ENCODE measurements around the gene ZNF777. TPM values are rescaled to one million over a fixed set of nuclear protein-coding genes. Genes with fewer than 3 reads are reported as not detected.

The ZNF777 gene
- total and polyA plus RNA-seq, 9 of the 15 experiments (the other 6 are each of a cell fraction or from before 2014, with no cell fraction given), result 0.11 to 32.6 (median 9.0) TPM

DNA sequence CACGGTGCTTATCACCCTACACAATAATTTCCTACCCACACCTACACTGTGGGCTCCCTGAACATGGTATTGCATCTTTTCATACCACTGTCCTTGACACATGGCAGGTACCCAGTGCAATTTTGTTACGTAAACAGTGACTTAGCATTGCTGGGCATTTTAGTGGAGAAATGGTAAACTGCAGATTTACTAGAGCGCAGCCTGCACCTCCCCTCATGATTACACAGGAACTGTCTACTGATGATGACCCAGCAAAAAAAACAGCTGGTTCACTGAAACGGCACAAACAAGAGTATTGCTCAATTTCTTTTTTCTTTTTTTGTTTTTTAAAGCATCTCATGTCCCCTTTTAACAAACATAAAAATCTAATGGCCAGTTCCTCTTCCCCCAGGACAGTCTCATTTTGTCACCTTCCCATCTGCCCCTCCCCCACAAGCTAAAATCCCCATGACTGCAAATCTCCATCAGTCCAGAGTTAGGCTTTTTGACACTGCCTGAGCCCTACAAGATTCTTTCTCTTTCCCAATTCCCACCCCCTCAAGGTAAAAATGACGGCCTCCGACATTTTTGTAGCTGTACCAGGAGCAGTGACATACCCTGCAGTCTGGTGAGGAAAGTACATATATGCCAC lies 34.0 kb upstream of the ZNF777 start (continued):
- TF ChIP-seq CXXC5 (CRISPR knock-in tag; IDR thresholded peaks at IDR 0.05) (peak; percentile 37; the same call in 1 of the 2 replicates), GABPA (tag; conservative IDR thresholded peaks at IDR 0.05; ENCODE audit: low read depth) (peak; percentile 43), ZNF589 (CRISPR knock-in tag; IDR thresholded peaks at IDR 0.05; ENCODE audit: low read depth) (peak; percentile 72; the same call in 1 of the 2 replicates), DIDO1 (tag; IDR thresholded peaks at IDR 0.05; ENCODE audit: low read depth) (no peak), ZSCAN29 (IDR thresholded peaks at IDR 0.05) (0 out of 2 replicates have a peak, but pooled peaks have one; percentile 13), CEBPG (CRISPR knock-in tag; IDR thresholded peaks at IDR 0.05) (peak; percentile 81), CEBPG (tag; conservative IDR thresholded peaks at IDR 0.05 in 1 of 2, IDR thresholded peaks at IDR 0.05 in 1 of 2) (peak; percentile 91 to 99), CHD2 (IDR thresholded peaks at IDR 0.05; ENCODE audit: low read depth, low read length) (0 out of 2 replicates have a peak, but pooled peaks have one; percentile 16), SMARCA4 (IDR thresholded peaks at IDR 0.05) (peak; percentile 89), HDAC3 (IDR thresholded peaks at IDR 0.05; ENCODE audit: borderline replicate concordance, partially characterized antibody) (peak; percentile 49), NBN (IDR thresholded peaks at IDR 0.05; ENCODE audit: low read depth) (peak; percentile 81; the same call in 1 of the 2 replicates), EP400 (IDR thresholded peaks at IDR 0.05) (peak; percentile 64; the same call in 1 of the 2 replicates), ZNF175 (CRISPR knock-in tag; IDR thresholded peaks at IDR 0.05; ENCODE audit: low read depth) (no peak), ZNF384 (IDR thresholded peaks at IDR 0.05; ENCODE audit: low read depth, low read length) (peak; percentile 75), NCOA4 (IDR thresholded peaks at IDR 0.05; ENCODE audit: partially characterized antibody) (peak; percentile 19), TEAD1 (CRISPR knock-in tag; IDR thresholded peaks at IDR 0.05) (0 out of 4 replicates have a peak, but pooled peaks of 1 of the 2 experiments have one; percentile 41)
- TF ChIP-seq, protein P1, sequence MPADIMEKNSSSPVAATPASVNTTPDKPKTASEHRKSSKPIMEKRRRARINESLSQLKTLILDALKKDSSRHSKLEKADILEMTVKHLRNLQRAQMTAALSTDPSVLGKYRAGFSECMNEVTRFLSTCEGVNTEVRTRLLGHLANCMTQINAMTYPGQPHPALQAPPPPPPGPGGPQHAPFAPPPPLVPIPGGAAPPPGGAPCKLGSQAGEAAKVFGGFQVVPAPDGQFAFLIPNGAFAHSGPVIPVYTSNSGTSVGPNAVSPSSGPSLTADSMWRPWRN (IDR thresholded peaks at IDR 0.05; ENCODE audit: low read depth), result no peak
- TF ChIP-seq, protein P2, sequence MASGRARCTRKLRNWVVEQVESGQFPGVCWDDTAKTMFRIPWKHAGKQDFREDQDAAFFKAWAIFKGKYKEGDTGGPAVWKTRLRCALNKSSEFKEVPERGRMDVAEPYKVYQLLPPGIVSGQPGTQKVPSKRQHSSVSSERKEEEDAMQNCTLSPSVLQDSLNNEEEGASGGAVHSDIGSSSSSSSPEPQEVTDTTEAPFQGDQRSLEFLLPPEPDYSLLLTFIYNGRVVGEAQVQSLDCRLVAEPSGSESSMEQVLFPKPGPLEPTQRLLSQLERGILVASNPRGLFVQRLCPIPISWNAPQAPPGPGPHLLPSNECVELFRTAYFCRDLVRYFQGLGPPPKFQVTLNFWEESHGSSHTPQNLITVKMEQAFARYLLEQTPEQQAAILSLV (tag; IDR thresholded peaks at IDR 0.05), result peak; percentile 79
- TF ChIP-seq, protein P3, sequence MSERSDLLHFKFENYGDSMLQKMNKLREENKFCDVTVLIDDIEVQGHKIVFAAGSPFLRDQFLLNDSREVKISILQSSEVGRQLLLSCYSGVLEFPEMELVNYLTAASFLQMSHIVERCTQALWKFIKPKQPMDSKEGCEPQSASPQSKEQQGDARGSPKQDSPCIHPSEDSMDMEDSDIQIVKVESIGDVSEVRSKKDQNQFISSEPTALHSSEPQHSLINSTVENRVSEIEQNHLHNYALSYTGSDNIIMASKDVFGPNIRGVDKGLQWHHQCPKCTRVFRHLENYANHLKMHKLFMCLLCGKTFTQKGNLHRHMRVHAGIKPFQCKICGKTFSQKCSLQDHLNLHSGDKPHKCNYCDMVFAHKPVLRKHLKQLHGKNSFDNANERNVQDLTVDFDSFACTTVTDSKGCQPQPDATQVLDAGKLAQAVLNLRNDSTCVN (CRISPR knock-in tag; IDR thresholded peaks at IDR 0.05), result 0 out of 2 replicates have a peak, but pooled peaks have one; percentile 24
- TF ChIP-seq, protein P4, sequence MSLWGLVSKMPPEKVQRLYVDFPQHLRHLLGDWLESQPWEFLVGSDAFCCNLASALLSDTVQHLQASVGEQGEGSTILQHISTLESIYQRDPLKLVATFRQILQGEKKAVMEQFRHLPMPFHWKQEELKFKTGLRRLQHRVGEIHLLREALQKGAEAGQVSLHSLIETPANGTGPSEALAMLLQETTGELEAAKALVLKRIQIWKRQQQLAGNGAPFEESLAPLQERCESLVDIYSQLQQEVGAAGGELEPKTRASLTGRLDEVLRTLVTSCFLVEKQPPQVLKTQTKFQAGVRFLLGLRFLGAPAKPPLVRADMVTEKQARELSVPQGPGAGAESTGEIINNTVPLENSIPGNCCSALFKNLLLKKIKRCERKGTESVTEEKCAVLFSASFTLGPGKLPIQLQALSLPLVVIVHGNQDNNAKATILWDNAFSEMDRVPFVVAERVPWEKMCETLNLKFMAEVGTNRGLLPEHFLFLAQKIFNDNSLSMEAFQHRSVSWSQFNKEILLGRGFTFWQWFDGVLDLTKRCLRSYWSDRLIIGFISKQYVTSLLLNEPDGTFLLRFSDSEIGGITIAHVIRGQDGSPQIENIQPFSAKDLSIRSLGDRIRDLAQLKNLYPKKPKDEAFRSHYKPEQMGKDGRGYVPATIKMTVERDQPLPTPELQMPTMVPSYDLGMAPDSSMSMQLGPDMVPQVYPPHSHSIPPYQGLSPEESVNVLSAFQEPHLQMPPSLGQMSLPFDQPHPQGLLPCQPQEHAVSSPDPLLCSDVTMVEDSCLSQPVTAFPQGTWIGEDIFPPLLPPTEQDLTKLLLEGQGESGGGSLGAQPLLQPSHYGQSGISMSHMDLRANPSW (CRISPR knock-in tag; IDR thresholded peaks at IDR 0.05), result no peak
- TF ChIP-seq, protein P5, sequence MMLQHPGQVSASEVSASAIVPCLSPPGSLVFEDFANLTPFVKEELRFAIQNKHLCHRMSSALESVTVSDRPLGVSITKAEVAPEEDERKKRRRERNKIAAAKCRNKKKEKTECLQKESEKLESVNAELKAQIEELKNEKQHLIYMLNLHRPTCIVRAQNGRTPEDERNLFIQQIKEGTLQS (IDR thresholded peaks at IDR 0.05), result peak; percentile 71
- TF ChIP-seq, protein P5 (CRISPR knock-in tag; conservative IDR thresholded peaks at IDR 0.05), result no peak

Data from K562 (cell line).